ENCODE measurements around the gene CFAP251. TPM values are rescaled to one million over a fixed set of nuclear protein-coding genes. Genes with fewer than 3 reads are reported as not detected.

Gene CFAP251
- total RNA-seq, 2 experiments from 2014 or later: 2.0 to 2.9 TPM

GRCh38 chr12:121976950-121977349 is 58.6 kb downstream of the CFAP251 start:
- DNase-seq (no peak), ATAC-seq (no peak)
- ChIA-PET POLR2A (no interaction called here), CTCF (no interaction called here)
- Mint-ChIP-seq H3K4me3 (no peak overlapping the region), H3K9me3 (peaks cover 3% of the 10 kb centered on the region), H3K27ac (no peak overlapping the region), H3K36me3 (ENCODE audit: low read depth) (no peaks in the 10 kb centered on the region), H3K27me3 (no peaks in the 10 kb centered on the region), H3K4me1 (ENCODE audit: low read depth) (no peaks in the 10 kb centered on the region)
- TF ChIP-seq, protein P1, sequence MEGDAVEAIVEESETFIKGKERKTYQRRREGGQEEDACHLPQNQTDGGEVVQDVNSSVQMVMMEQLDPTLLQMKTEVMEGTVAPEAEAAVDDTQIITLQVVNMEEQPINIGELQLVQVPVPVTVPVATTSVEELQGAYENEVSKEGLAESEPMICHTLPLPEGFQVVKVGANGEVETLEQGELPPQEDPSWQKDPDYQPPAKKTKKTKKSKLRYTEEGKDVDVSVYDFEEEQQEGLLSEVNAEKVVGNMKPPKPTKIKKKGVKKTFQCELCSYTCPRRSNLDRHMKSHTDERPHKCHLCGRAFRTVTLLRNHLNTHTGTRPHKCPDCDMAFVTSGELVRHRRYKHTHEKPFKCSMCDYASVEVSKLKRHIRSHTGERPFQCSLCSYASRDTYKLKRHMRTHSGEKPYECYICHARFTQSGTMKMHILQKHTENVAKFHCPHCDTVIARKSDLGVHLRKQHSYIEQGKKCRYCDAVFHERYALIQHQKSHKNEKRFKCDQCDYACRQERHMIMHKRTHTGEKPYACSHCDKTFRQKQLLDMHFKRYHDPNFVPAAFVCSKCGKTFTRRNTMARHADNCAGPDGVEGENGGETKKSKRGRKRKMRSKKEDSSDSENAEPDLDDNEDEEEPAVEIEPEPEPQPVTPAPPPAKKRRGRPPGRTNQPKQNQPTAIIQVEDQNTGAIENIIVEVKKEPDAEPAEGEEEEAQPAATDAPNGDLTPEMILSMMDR (IDR thresholded peaks at IDR 0.05): no peak
- intact Hi-C loops (cut with micrococcal nuclease): no loop called here

GRCh38 chr12:121980191-121980891 is 61.9 kb downstream of the CFAP251 start:
- no peak overlapping the region for H3K4me3 Mint-ChIP-seq
- H3K27ac Mint-ChIP-seq: no peak overlapping the region
- TF ChIP-seq, protein P1 (IDR thresholded peaks at IDR 0.05): no peak
- no peaks in the 10 kb centered on the region for H3K27me3 Mint-ChIP-seq
- intact Hi-C loops (cut with micrococcal nuclease): no loop called here
- CTCF ChIA-PET: interaction anchor here (1.0 to 1.4 kb wide), 2 partner anchors 12 to 41 kb away, joined by 3 read pairs; partner anchors contain the start of gene BCL7A
- H3K36me3 Mint-ChIP-seq (ENCODE audit: low read depth): no peaks in the 10 kb centered on the region
- POLR2A ChIA-PET: interaction anchor here (1.9 kb wide), 1 partner anchor 12 kb away, joined by 9 read pairs; no protein-coding TSS in a partner anchor
- H3K9me3 Mint-ChIP-seq: no peaks in the 10 kb centered on the region
- DNase-seq (no peak), ATAC-seq (no peak)
- H3K4me1 Mint-ChIP-seq (ENCODE audit: low read depth): peaks cover 8% of the 10 kb centered on the region

DNA sequence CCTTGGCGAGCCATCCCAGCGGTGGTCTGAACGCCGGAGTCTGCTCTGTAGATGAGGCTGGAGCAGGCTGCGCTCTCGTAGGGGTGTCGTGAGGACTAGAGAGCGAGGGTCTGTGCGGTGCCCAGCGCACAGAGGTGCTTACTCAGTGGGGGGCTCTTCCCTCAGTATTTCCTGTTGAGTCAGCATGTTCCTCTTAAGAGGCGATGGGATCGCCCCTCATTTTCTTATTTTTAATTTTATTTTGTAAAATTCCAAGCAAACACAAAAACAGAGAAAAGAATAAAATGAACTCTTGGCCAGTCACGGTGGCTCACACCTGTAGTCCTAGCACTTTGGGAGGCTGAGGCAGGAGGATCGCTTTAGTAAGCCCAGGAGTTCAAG is 62.5 kb downstream of the CFAP251 start:
- ChIA-PET POLR2A (no interaction called here), CTCF (interaction anchor here (1.4 kb wide), 1 partner anchor 12 kb away, joined by 3 read pairs; no protein-coding TSS in a partner anchor)
- no peak overlapping the region for H3K27ac Mint-ChIP-seq
- intact Hi-C loops (cut with micrococcal nuclease): no loop called here
- ATAC-seq (no peak), DNase-seq (no peak)
- peaks cover 8% of the 10 kb centered on the region for H3K4me1 Mint-ChIP-seq (ENCODE audit: low read depth)
- no peaks in the 10 kb centered on the region for H3K27me3 Mint-ChIP-seq
- no peak overlapping the region for H3K4me3 Mint-ChIP-seq
- TF ChIP-seq, protein P1 (IDR thresholded peaks at IDR 0.05): no peak
- no peaks in the 10 kb centered on the region for H3K36me3 Mint-ChIP-seq (ENCODE audit: low read depth)
- no peaks in the 10 kb centered on the region for H3K9me3 Mint-ChIP-seq

DNA sequence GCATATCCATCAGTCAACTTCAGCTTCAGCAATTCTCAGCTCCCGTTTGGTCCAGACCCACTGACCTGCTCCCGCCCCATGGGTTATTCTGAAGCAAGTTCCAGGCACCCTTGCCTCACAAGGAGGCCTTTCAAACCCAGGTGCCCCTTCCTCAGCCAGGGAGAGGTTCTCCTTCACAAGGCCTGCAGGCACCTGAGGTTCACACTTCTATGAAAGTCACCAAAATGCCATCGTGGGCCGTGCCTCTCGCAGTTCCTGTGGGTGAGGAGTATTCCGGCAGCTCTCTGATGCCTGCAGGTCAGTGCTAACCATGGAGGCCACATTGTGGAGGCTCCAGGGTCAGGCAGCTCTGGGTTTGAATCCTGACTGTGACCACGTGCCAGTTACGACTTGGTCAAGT is 63.1 kb downstream of the CFAP251 start:
- ATAC-seq: no peak
- Mint-ChIP-seq H3K36me3 (ENCODE audit: low read depth) (no peaks in the 10 kb centered on the region), H3K27me3 (no peaks in the 10 kb centered on the region), H3K27ac (no peak overlapping the region), H3K4me1 (ENCODE audit: low read depth) (peaks cover 8% of the 10 kb centered on the region), H3K4me3 (no peak overlapping the region), H3K9me3 (no peaks in the 10 kb centered on the region)
- DNase-seq: no peak
- ChIA-PET CTCF (interaction anchor here (1.4 kb wide), 1 partner anchor 11 kb away, joined by 3 read pairs; no protein-coding TSS in a partner anchor), POLR2A (interaction anchor here (0.5 to 0.7 kb wide), 2 partner anchors 19 to 582 kb away, joined by 3 read pairs; no protein-coding TSS in a partner anchor)
- TF ChIP-seq, protein P1 (IDR thresholded peaks at IDR 0.05): no peak
- intact Hi-C loops (cut with micrococcal nuclease): no loop called here

DNA sequence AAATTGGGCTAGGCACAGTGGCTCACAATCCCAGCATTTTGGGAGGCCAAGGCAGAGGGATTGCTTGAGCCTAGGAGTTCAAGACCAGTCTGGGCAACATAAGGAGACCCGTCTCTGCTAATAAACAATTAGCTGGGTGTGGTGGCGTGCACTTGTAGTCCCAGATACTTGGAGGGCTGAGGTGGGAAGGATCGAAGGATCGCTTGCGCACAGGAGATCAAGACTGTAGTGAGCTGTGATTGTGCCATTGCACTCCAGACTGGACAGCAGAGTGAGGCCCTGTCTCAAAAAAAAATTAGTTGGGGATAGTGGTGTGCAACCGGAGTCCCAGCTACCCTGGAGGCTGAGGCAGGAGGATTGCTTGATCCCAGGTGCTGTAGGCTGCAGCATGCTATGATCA is 64.6 kb downstream of the CFAP251 start:
- ATAC-seq (no peak), DNase-seq (no peak)
- intact Hi-C loops (cut with micrococcal nuclease): no loop called here
- Mint-ChIP-seq H3K9me3 (no peaks in the 10 kb centered on the region), H3K4me3 (no peak overlapping the region), H3K36me3 (ENCODE audit: low read depth) (no peaks in the 10 kb centered on the region), H3K4me1 (ENCODE audit: low read depth) (peaks cover 8% of the 10 kb centered on the region), H3K27me3 (no peaks in the 10 kb centered on the region), H3K27ac (no peak overlapping the region)
- TF ChIP-seq, protein P1 (IDR thresholded peaks at IDR 0.05): no peak
- ChIA-PET CTCF (interaction anchor here (0.7 to 0.8 kb wide), 2 partner anchors 19 to 373 kb away, joined by 3 to 4 read pairs; no protein-coding TSS in a partner anchor), POLR2A (no interaction called here)

All from activated CD8-positive, alpha-beta T cell treated with anti-CD3 and anti-CD28 coated beads for 36 hours (primary cell).